Esophagus squamous epithelium (tissue), 4 donors: ENCODE measurements around the gene TMPRSS15.

Experiments used
- CTCF ChIP-seq, 6 experiments: fragments of 450-650 bp in 4 of 6; fragments of 200-600 bp in 2 of 6; sonication (generic) in 2 of 6; IDR thresholded peaks; one replicate each; pipeline ENCODE4 v1.5.1; 2016 to 2019; ENCODE audit warnings: antibody characterized with exemption in 6 of 6, mild to moderate bottlenecking in 4 of 6, moderate library complexity in 4 of 6
- POLR2A ChIP-seq, 4 donors: fragments of 450-650 bp; IDR thresholded peaks; one replicate each; pipeline ENCODE4 v1.6.1; 2017; ENCODE audit warnings: antibody characterized with exemption in 4 of 4, mild to moderate bottlenecking in 4 of 4, moderate library complexity in 3 of 4

GRCh38 chr21:18267496-18267895, 136.1 kb downstream of the TMPRSS15 start:
- TF ChIP-seq POLR2A (IDR thresholded peaks at IDR 0.05), result no peak
- TF ChIP-seq CTCF (IDR thresholded peaks at IDR 0.05), result no peak
